Activated T-cell treated with anti-CD3 and anti-CD28 coated beads for 48 hours (primary cell): Measurements from ENCODE around the gene KASH5.
"Not testable (repeated sequence)": the region's sequence is repeated elsewhere in the genome, so short reads cannot be mapped to it uniquely, and the experiment has no call there.

ENCODE experiments used
- DNase-seq: peaks from one replicate; pipeline ENCODE4 v3.0.0-alpha.2; 2020; ENCODE audit warnings: low read depth

Gene KASH5

GRCh38 chr19:49439836-49440235, 51.8 kb downstream of the KASH5 start:
- DNase-seq, result no peak

- no peak for DNase-seq
Observed at GRCh38 chr19:49440439-49441209, 52.6 kb downstream of the KASH5 start.

GRCh38 chr19:49441210-49441959, 53.3 kb downstream of the KASH5 start, which contains the start of gene SLC17A7:
SLC17A7 (minus strand) TSS chr19:49441527; CDS start chr19:49441379, 148 bp downstream.
- peak; percentile 56 for DNase-seq

- DNase-seq, result no peak
Observed at GRCh38 chr19:49441960-49442350, 53.9 kb downstream of the KASH5 start.

- DNase-seq, result no peak
Observed at GRCh38 chr19:49442354-49442753, 54.3 kb downstream of the KASH5 start.

GRCh38 chr19:49442771-49443365, 54.8 kb downstream of the KASH5 start:
- DNase-seq, result peak; percentile 60

GRCh38 chr19:49443366-49444099, 55.5 kb downstream of the KASH5 start:
- peak; percentile 92 for DNase-seq

- DNase-seq, result not testable (repeated sequence)
Observed at GRCh38 chr19:49444100-49444700, 56.2 kb downstream of the KASH5 start.

- DNase-seq, result no peak
Observed at GRCh38 chr19:49445997-49446396, 57.9 kb downstream of the KASH5 start.

GRCh38 chr19:49447485-49448431, 59.7 kb downstream of the KASH5 start:
- DNase-seq, result no peak

- DNase-seq, result no peak
Observed at GRCh38 chr19:49448432-49448786, 60.4 kb downstream of the KASH5 start.

- no peak for DNase-seq
Observed at GRCh38 chr19:49450405-49450804, 62.4 kb downstream of the KASH5 start.

GRCh38 chr19:49451430-49452181, 63.6 kb downstream of the KASH5 start, which contains the start of gene PIH1D1:
PIH1D1 (minus strand) TSS chr19:49451814; CDS start chr19:49451574, 240 bp downstream.
- peak; percentile 88 for DNase-seq

GRCh38 chr19:49453013-49453756, 65.1 kb downstream of the KASH5 start, which contains the start of gene ALDH16A1:
ALDH16A1 (plus strand) TSS chr19:49453225; CDS start chr19:49453332, 107 bp downstream.
- peak; percentile 98 for DNase-seq

- DNase-seq, result no peak
Observed at GRCh38 chr19:49453757-49454240, 65.8 kb downstream of the KASH5 start.

- no peak for DNase-seq
Observed at GRCh38 chr19:49455773-49456172, 67.7 kb downstream of the KASH5 start.

- no peak for DNase-seq
Observed at GRCh38 chr19:49456326-49456725, 68.3 kb downstream of the KASH5 start.

- no peak for DNase-seq
Observed at GRCh38 chr19:49458567-49458903, 70.5 kb downstream of the KASH5 start.

GRCh38 chr19:49459388-49459787, 71.3 kb downstream of the KASH5 start:
- no peak for DNase-seq
